WERI-Rb-1 (cell line): ENCODE results near the gene DHRS7C.
A peak's percentile ranks its signal among the peaks of the same experiment; 100 is the strongest.

Experiments
- DNase-seq: peaks from one replicate; pipeline ENCODE4 v3.0.0-alpha.2; 2020
- H3K27ac ChIP-seq: fragments of 250-450 bp; sonication (Bioruptor Pico); 2 replicates; pipeline ENCODE4 v1.5.1; 2020; ENCODE audit warnings: mild to moderate bottlenecking, moderate library complexity
- H3K27me3 ChIP-seq: fragments of 250-450 bp; sonication (Bioruptor Pico); 2 replicates; pipeline ENCODE4 v1.5.1; 2021; ENCODE audit warnings: mild to moderate bottlenecking, low read depth, moderate library complexity; ENCODE audit not compliant: insufficient read depth, severe bottlenecking
- H3K36me3 ChIP-seq: fragments of 250-450 bp; sonication (Bioruptor Pico); 2 replicates; pipeline ENCODE4 v1.5.1; 2020; ENCODE audit warnings: mild to moderate bottlenecking, moderate library complexity
- H3K4me3 ChIP-seq: 2 replicates; pipeline ENCODE4 v1.5.1; 2011; ENCODE audit warnings: low read depth, mild to moderate bottlenecking, control low read depth, low read length
- H3K9me3 ChIP-seq: fragments of 250-450 bp; sonication (Bioruptor Pico); 2 replicates; pipeline ENCODE4 v1.5.1; 2021; ENCODE audit warnings: mild to moderate bottlenecking, moderate library complexity; ENCODE audit not compliant: severe bottlenecking
- TF ChIP-seq, protein P1 (sequence below): IDR thresholded peaks from 2 replicates; pipeline ENCODE4 v1.5.1; 2011; ENCODE audit warnings: low read depth, mild to moderate bottlenecking, control low read depth, inconsistent platforms, low read length

DHRS7C gene

DNA sequence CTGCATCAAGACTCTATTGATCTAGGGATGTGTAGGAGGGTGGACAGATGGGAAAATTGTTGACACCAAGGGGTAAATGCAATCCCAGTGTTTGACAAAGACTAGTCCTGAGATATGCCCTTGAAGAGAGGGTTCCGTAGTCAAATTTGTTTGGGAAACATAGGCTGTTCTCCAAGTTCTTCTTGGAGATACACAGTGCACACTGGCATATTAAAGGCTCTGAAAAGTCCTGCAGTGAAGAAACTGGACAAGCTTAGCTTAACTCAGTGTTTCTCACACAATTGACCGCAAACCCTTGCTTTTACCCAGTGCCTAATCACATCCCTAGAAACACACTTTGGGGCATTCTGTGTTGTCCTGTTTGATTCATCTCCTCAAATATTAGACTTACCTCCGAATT is 10.8 kb downstream of the DHRS7C start:
- no peaks in the 10 kb centered on the region for H3K9me3 ChIP-seq
- TF ChIP-seq, protein P1, sequence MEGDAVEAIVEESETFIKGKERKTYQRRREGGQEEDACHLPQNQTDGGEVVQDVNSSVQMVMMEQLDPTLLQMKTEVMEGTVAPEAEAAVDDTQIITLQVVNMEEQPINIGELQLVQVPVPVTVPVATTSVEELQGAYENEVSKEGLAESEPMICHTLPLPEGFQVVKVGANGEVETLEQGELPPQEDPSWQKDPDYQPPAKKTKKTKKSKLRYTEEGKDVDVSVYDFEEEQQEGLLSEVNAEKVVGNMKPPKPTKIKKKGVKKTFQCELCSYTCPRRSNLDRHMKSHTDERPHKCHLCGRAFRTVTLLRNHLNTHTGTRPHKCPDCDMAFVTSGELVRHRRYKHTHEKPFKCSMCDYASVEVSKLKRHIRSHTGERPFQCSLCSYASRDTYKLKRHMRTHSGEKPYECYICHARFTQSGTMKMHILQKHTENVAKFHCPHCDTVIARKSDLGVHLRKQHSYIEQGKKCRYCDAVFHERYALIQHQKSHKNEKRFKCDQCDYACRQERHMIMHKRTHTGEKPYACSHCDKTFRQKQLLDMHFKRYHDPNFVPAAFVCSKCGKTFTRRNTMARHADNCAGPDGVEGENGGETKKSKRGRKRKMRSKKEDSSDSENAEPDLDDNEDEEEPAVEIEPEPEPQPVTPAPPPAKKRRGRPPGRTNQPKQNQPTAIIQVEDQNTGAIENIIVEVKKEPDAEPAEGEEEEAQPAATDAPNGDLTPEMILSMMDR = no peak
- no peaks in the 10 kb centered on the region for H3K36me3 ChIP-seq
- no peak overlapping the region for H3K27ac ChIP-seq
- DNase-seq = no peak
- H3K27me3 ChIP-seq = no peaks in the 10 kb centered on the region
- H3K4me3 ChIP-seq = no peak overlapping the region

DNA sequence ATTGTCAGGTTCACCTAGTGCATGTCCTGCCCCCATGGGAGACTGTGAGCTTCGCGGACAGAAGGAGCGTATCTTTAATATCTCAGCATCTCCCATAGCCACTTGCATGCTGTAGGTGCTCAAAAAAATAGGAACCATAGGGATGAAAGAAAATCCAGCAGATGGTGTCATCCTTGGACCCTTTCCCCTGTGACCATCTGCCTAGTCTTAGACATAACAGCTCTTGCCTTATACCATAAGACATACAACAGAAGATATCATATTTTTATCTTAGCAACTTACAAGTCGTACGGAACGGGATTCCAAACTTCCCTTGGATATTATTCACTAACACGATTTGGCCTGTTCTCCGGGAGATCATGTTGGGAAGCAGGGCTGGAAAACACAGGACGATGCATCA is 14.5 kb downstream of the DHRS7C start:
- no peak overlapping the region for H3K4me3 ChIP-seq
- H3K9me3 ChIP-seq = no peaks in the 10 kb centered on the region
- DNase-seq = no peak
- H3K36me3 ChIP-seq = no peaks in the 10 kb centered on the region
- H3K27me3 ChIP-seq = no peaks in the 10 kb centered on the region
- no peak overlapping the region for H3K27ac ChIP-seq
- TF ChIP-seq, protein P1 = no peak

DNA sequence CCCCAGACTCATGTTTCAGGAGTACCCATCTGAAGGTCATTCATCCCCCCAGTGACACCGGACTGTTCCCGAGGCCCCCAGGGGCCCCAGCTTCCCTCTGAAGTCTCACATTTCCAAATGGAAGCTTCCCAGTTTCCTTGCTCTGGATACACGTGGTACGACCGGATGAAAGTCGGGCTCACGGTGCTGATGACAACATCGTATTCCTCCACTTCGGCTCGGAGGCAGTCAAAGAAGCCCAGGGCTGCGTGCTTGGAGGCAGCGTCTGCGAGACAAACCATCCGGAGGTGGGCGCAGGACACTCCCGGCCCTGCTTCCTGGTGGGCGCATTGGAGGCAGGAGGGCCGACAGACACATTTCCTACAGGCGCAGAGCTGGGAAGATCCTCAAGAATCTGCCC is 18.7 kb downstream of the DHRS7C start:
- no peak for DNase-seq
- Histone ChIP-seq H3K27ac (no peak overlapping the region), H3K9me3 (no peaks in the 10 kb centered on the region), H3K27me3 (no peaks in the 10 kb centered on the region), H3K4me3 (no peak overlapping the region), H3K36me3 (no peaks in the 10 kb centered on the region)
- TF ChIP-seq, protein P1 = no peak

DNA sequence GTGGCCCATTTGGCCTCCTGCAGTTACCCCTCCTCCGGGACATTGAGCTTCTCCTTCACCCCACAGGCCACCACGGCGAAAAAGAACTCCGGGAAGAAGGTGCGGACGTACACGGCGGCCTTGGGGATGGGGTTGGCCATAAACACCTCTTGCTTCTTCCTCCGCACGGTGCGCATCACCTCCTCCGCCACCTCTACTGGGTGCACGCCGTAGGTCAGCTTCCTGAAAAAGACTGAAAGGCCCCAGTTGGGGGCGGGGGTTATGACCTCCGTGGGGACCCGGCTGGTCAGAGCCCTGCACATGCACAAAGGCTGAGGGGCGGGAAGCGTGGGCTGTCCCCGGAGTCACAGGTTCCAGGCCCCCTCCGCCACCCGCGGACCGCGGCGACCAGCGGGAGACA is 19.9 kb downstream of the DHRS7C start:
- H3K27me3 ChIP-seq = no peaks in the 10 kb centered on the region
- DNase-seq = no peak
- H3K27ac ChIP-seq = no peak overlapping the region
- TF ChIP-seq, protein P1 = no peak
- no peak overlapping the region for H3K4me3 ChIP-seq
- no peaks in the 10 kb centered on the region for H3K36me3 ChIP-seq
- H3K9me3 ChIP-seq = no peaks in the 10 kb centered on the region

DNA sequence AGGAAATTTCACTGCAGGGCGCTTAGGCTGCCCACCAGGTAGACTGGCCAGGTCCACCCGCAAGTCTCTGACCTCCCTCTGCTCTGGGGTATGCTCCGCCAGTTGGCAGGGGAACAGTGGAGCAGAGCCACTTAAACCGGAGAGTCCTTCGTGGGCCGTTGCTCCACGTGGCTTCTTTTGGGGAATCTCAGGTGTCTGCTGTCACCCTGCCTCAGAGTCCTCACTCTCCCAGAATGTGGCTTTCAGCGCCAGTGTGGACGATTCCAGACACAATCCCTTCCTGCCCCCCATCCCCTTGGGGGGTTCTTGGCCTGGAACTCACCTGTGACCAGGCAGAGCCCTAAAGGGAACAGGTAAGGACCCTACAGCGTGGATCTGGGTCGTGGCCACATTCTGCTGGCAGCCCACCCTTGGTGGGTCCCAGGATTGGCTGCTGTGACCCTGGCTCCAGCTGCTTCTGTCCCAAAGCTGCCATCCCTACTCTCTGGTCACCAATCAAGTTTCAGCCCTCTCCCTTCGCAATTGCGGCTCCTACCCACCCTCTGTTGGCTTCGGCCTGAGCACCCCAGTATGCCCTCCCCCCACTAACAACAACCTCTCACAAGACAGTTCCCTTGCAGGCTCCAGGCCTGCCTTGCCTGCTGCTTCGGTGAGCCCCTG is 22.2 kb downstream of the DHRS7C start:
- Histone ChIP-seq H3K36me3 (no peaks in the 10 kb centered on the region), H3K9me3 (no peaks in the 10 kb centered on the region), H3K27me3 (no peaks in the 10 kb centered on the region), H3K27ac (no peak overlapping the region), H3K4me3 (no peak overlapping the region)
- TF ChIP-seq, protein P1 = no peak
- no peak for DNase-seq

DNA sequence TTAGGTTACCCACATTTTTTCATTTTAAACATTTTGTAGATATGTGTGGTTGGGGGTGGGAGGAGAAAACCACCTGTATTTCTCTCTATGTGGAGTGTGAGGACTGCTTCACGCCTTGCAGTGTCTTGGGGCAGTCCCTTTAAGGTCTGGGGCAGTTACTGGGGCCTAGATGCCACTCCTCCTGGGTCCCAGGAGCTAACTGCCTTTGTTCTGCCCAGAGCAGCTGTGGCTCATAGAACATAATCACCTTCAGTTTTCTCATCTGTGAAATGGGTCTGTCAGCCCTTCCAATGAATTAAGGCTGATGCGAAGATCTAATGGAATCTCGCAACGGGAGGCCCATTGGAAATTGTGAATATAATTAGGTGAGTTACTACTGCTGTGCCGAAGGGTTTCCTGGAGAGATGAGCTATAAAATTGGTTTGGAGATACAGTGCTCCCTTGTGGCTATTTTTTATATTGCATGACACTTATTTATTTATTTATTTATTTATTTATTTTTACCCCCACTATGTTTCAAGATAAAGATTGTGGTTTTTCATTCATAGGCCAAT is 22.9 kb downstream of the DHRS7C start:
- Histone ChIP-seq H3K27me3 (no peaks in the 10 kb centered on the region), H3K36me3 (no peaks in the 10 kb centered on the region), H3K27ac (no peak overlapping the region), H3K4me3 (no peak overlapping the region), H3K9me3 (no peaks in the 10 kb centered on the region)
- TF ChIP-seq, protein P1 = 0 out of 2 replicates have a peak, but pooled peaks have one; percentile 1
- no peak for DNase-seq
